ENCODE results near the gene STK11.
"Not testable (repeated sequence)": the region's sequence is repeated elsewhere in the genome, so short reads cannot be mapped to it uniquely, and the experiment has no call there.

Gene STK11

GRCh38 chr19:1169921-1170885, 35.4 kb upstream of the STK11 start:
- DNase-seq, result no peak

GRCh38 chr19:1170938-1171754, 34.4 kb upstream of the STK11 start:
- DNase-seq, result no peak

- no peak for DNase-seq
Observed at GRCh38 chr19:1171755-1172352, 33.7 kb upstream of the STK11 start.

- no peak for DNase-seq
Observed at GRCh38 chr19:1172353-1173158, 33.0 kb upstream of the STK11 start.

GRCh38 chr19:1173159-1173844, 32.3 kb upstream of the STK11 start:
- DNase-seq, result no peak

- DNase-seq, result no peak
Observed at GRCh38 chr19:1173845-1174809, 31.5 kb upstream of the STK11 start, which contains the start of gene SBNO2. Gene SBNO2 (minus strand): TSS chr19:1174268. CDS start chr19:1154276, 19,992 bp downstream.

GRCh38 chr19:1177322-1178114, 28.1 kb upstream of the STK11 start:
- DNase-seq, result no peak

GRCh38 chr19:1181606-1182005, 24.0 kb upstream of the STK11 start:
- no peak for DNase-seq

GRCh38 chr19:1182068-1182467, 23.5 kb upstream of the STK11 start:
- no peak for DNase-seq

GRCh38 chr19:1182727-1183126, 22.9 kb upstream of the STK11 start:
- no peak for DNase-seq

GRCh38 chr19:1183543-1184172, 21.9 kb upstream of the STK11 start:
- DNase-seq, result no peak

GRCh38 chr19:1189419-1189818, 16.2 kb upstream of the STK11 start:
- no peak for DNase-seq

GRCh38 chr19:1199531-1199930, 6.0 kb upstream of the STK11 start:
- DNase-seq, result no peak

- not testable (repeated sequence) for DNase-seq
Observed at GRCh38 chr19:1200614-1201013, 5.0 kb upstream of the STK11 start.

- no peak for DNase-seq
Observed at GRCh38 chr19:1206150-1206863, 729 bp downstream of the STK11 start.

- no peak for DNase-seq
Observed at GRCh38 chr19:1206864-1207450, 1.4 kb downstream of the STK11 start.

- not testable (repeated sequence) for DNase-seq
Observed at GRCh38 chr19:1208830-1209229, 3.3 kb downstream of the STK11 start.

- no peak for DNase-seq
Observed at GRCh38 chr19:1210227-1210538, 4.6 kb downstream of the STK11 start.
